Endothelial cell of umbilical vein (primary cell): ENCODE data around the gene HOXB5. TPM values are rescaled to one million over a fixed set of nuclear protein-coding genes. Genes with fewer than 3 reads are reported as not detected.
A peak's percentile ranks its signal among the peaks of the same experiment; 100 is the strongest.

ENCODE experiments used
- BruUV-seq: library from RNA; stranded (reverse); fragments of 400-500 nt; replicated peaks from 2 replicates; lab custom pipeline; 2021; lab: Mats Ljungman, UMichigan
- CTCF ChIA-PET: fragments of 300-600, 350-600 bp; sonication (Branson Sonifier 250); formaldehyde crosslinking; loops from one replicate; lab custom pipeline; 2021; ENCODE audit warnings: antibody characterized with exemption, inconsistent platforms; lab: Charles Lee
- POLR2A ChIA-PET: fragments of 300-600, 350-600 bp; sonication (Branson Sonifier 250); formaldehyde crosslinking; loops from one replicate; lab custom pipeline; 2021; ENCODE audit warnings: antibody characterized with exemption, inconsistent platforms; lab: Charles Lee
- DNase-seq: peaks from one replicate; pipeline ENCODE4 v3.0.0-alpha.2; 2011; ENCODE audit warnings: low read depth, low spot score
- FAIRE-seq: peaks from 2 replicates; lab custom pipeline; 2011; peaks lifted over from hg19 to GRCh38; lab: Jason Lieb, UNC
- H2AFZ ChIP-seq: 2 replicates; pipeline ENCODE4 v1.6.0; 2012; ENCODE audit warnings: low read depth, low read length, control low read depth, inconsistent platforms
- H3K27ac ChIP-seq: 2 replicates; pipeline ENCODE4 v1.5.1; 2011; ENCODE audit warnings: low read depth, mild to moderate bottlenecking, control low read depth, low read length, moderate library complexity; ENCODE audit not compliant: insufficient read depth
- H3K27me3 ChIP-seq, 2 experiments: 2 replicates each; pipeline versions ENCODE4 v1.6.0 to v1.6.1; 2011; ENCODE audit warnings: low read length in 2 of 2, mixed read lengths in 1 of 2; ENCODE audit not compliant: control insufficient read depth in 2 of 2, insufficient read depth in 2 of 2
- H3K36me3 ChIP-seq, 2 experiments: 2 replicates in 1 of 2; 3 replicates in 1 of 2; pipeline ENCODE4 v1.5.1; 2011; ENCODE audit warnings: low read length in 2 of 2, mild to moderate bottlenecking in 1 of 2, moderate library complexity in 1 of 2; ENCODE audit not compliant: control insufficient read depth in 2 of 2, insufficient read depth in 2 of 2; ENCODE audit errors: extremely low read depth in 1 of 2
- H3K4me1 ChIP-seq: 3 replicates; pipeline ENCODE4 v1.5.1; 2011; ENCODE audit warnings: mild to moderate bottlenecking, low read length; ENCODE audit not compliant: control insufficient read depth, insufficient read depth; ENCODE audit errors: extremely low read depth
- H3K4me2 ChIP-seq: 2 replicates; pipeline ENCODE4 v1.6.1; 2011; ENCODE audit warnings: low read length, control low read depth, mixed read lengths; ENCODE audit not compliant: insufficient read depth
- H3K4me3 ChIP-seq, 3 experiments: fragments of 200-600 bp in 1 of 3; sonication (generic), shearing (Covaris generic) in 1 of 3; replicated peaks in 1 of 3; 2 replicates each; pipeline ENCODE4 v1.5.1; 2011 to 2016; ENCODE audit warnings: control low read depth in 3 of 3, low read length in 3 of 3, mild to moderate bottlenecking in 2 of 3, inconsistent platforms in 1 of 3, low read depth in 1 of 3, moderate library complexity in 1 of 3; ENCODE audit not compliant: insufficient read depth in 1 of 3
- H3K79me2 ChIP-seq: 2 replicates; pipeline ENCODE4 v1.6.0; 2012; ENCODE audit warnings: low read length, inconsistent platforms; ENCODE audit not compliant: control insufficient read depth, insufficient read depth
- H3K9ac ChIP-seq: replicated peaks from 2 replicates; pipeline ENCODE3; 2011; ENCODE audit warnings: low read length, control low read depth; ENCODE audit not compliant: insufficient read depth; ENCODE audit errors: extremely low read depth
- H3K9me1 ChIP-seq: replicated peaks from 3 replicates; pipeline ENCODE4 v1.6.0; 2011; ENCODE audit warnings: mild to moderate bottlenecking, low read length; ENCODE audit not compliant: control insufficient read depth, insufficient read depth; ENCODE audit errors: extremely low read depth
- H3K9me3 ChIP-seq: replicated peaks from 2 replicates; pipeline ENCODE4 v1.5.1; 2012; ENCODE audit warnings: low read length, inconsistent platforms; ENCODE audit not compliant: control insufficient read depth, insufficient read depth
- H4K20me1 ChIP-seq: replicated peaks from 2 replicates; pipeline ENCODE3; 2011; ENCODE audit warnings: mild to moderate bottlenecking, low read length; ENCODE audit not compliant: control insufficient read depth, insufficient read depth; ENCODE audit errors: extremely low read depth
- CTCF ChIP-seq, 2 donors: IDR thresholded peaks; 1 replicate in 1 of 2; 2 replicates in 1 of 2; pipeline ENCODE4 v1.5.1; 2011; ENCODE audit warnings: low read length in 2 of 2, mild to moderate bottlenecking in 2 of 2, moderate library complexity in 2 of 2, control low read depth in 1 of 2, inconsistent platforms in 1 of 2, low read depth in 1 of 2; ENCODE audit not compliant: insufficient read depth in 1 of 2; ENCODE audit errors: extremely low read depth in 1 of 2
- EZH2 ChIP-seq: IDR thresholded peaks from 2 replicates; pipeline ENCODE4 v1.6.1; 2012; ENCODE audit warnings: borderline replicate concordance, low read depth, mild to moderate bottlenecking, moderate library complexity, low read length, inconsistent platforms; ENCODE audit not compliant: severe bottlenecking
- FOS ChIP-seq: IDR thresholded peaks from 2 replicates; pipeline ENCODE4 v1.6.1; 2011; ENCODE audit warnings: mild to moderate bottlenecking, low read length, moderate library complexity, borderline replicate concordance; ENCODE audit not compliant: insufficient read depth
- GATA2 ChIP-seq: IDR thresholded peaks from 2 replicates; pipeline ENCODE4 v1.7.0; 2011; ENCODE audit warnings: low read depth, mild to moderate bottlenecking, moderate library complexity, mixed read lengths, low read length; ENCODE audit not compliant: insufficient read length, insufficient read depth
- JUN ChIP-seq: IDR thresholded peaks from 2 replicates; pipeline ENCODE4 v1.6.1; 2011; ENCODE audit warnings: borderline replicate concordance, low read depth; ENCODE audit not compliant: insufficient read length, insufficient read depth
- MAX ChIP-seq: IDR thresholded peaks from 2 replicates; pipeline ENCODE4 v1.6.1; 2011; ENCODE audit not compliant: insufficient read depth, insufficient read length
- MYC ChIP-seq: IDR thresholded peaks from one replicate; pipeline ENCODE4 v1.6.1; 2011; ENCODE audit warnings: mild to moderate bottlenecking, low read depth, low read length
- POLR2A ChIP-seq: IDR thresholded peaks from 2 replicates; pipeline ENCODE4 v1.6.1; 2012; ENCODE audit warnings: low read depth, mild to moderate bottlenecking, control low read depth, low read length
- POLR2AphosphoS5 ChIP-seq: IDR thresholded peaks from 2 replicates; pipeline ENCODE4 v1.6.1; 2012; ENCODE audit warnings: low read depth, mild to moderate bottlenecking, control low read depth, low read length, moderate library complexity; ENCODE audit not compliant: insufficient read depth
- dilution Hi-C: fragments of 300-500 bp; cut with MboI; formaldehyde crosslinking; loops from one replicate; pipeline ENCODE4 v1.15.0; 2019; ENCODE audit warnings: low sequenced_read_pairs; ENCODE audit not compliant: extremely low pct_ligation_motif_present
- intact Hi-C: fragments of 100-400 bp; cut with micrococcal nuclease; formaldehyde crosslinking; loops from one replicate; pipeline ENCODE4 v1.10.0; 2022
- polyA plus RNA-seq, 4 experiments: library from polyadenylated mRNA; depleted of rRNA in 3 of 4; stranded (reverse) in 3 of 4; unstranded in 1 of 4; fragments of >200 nt; gene quantifications; 2 replicates each; pipeline versions ENCODE4 v1.2.1 to v1.2.3, GENCODE V29; 2011 to 2012; ENCODE audit warnings: missing spikeins in 1 of 4
- total RNA-seq: library from RNA; stranded (reverse); gene quantifications from 2 replicates; pipeline ENCODE4 v1.2.3, GENCODE V29; 2021

The HOXB5 gene
- total and polyA plus RNA-seq, 2 donors (not counting 3 experiments of a cell fraction or from before 2014, with no cell fraction given): 2.0 to 8.5 TPM

- H3K27me3 ChIP-seq: no peaks in the 10 kb centered on the region
- no peaks in the 10 kb centered on the region for H4K20me1 ChIP-seq
- intact Hi-C loops: loop anchor here (2.0 kb wide), 1 partner anchor 50 kb away; no protein-coding TSS in a partner anchor
- peak overlapping the region; percentile 80 for H3K27ac ChIP-seq
- peak overlapping the region; percentile 88 to 99 (median 97) for H3K4me3 ChIP-seq
- peaks cover 37% of the 10 kb centered on the region for H3K4me1 ChIP-seq
- TSS peak; percentile 54 for BruUV-seq
- H3K4me2 ChIP-seq: peak overlapping the region; percentile 89
- H3K9ac ChIP-seq: peak overlapping the region; percentile 91
- ChIA-PET POLR2A (no interaction called here), CTCF (interaction anchor here (1.9 kb wide), 1 partner anchor 191 kb away, joined by 5 read pairs; no protein-coding TSS in a partner anchor)
- no peak for DNase-seq
- TF ChIP-seq GATA2 (no peak), MAX (no peak), FOS (no peak), MYC (no peak), POLR2A (no peak), JUN (no peak), EZH2 (no peak), CTCF (IDR thresholded peaks at IDR 0.05; ENCODE audit: extremely low read depth in 1 of 2, insufficient read depth in 1 of 2, low read depth in 1 of 2, low read length in 2 of 2) (no peak), POLR2AphosphoS5 (no peak)
- no peaks in the 10 kb centered on the region for H3K36me3 ChIP-seq
- FAIRE-seq: no peak
- no peaks in the 10 kb centered on the region for H3K9me1 ChIP-seq
- H3K79me2 ChIP-seq: peaks cover 51% of the 10 kb centered on the region
- no peaks in the 10 kb centered on the region for H3K9me3 ChIP-seq
- H2AFZ ChIP-seq: no peak overlapping the region
- dilution Hi-C loops: no loop called here
Observed at GRCh38 chr17:48542698-48543106, 50.9 kb downstream of the HOXB5 start.
